Endothelial cell of umbilical vein (primary cell): Measurements from ENCODE around the gene MERTK. TPM values are rescaled to one million over a fixed set of nuclear protein-coding genes. Genes with fewer than 3 reads are reported as not detected.

Experiments
- BruUV-seq: library from RNA; stranded (reverse); fragments of 400-500 nt; replicated peaks from 2 replicates; lab custom pipeline; 2021; lab: Mats Ljungman, UMichigan
- CTCF ChIA-PET: fragments of 300-600, 350-600 bp; sonication (Branson Sonifier 250); formaldehyde crosslinking; loops from one replicate; lab custom pipeline; 2021; ENCODE audit warnings: antibody characterized with exemption, inconsistent platforms; lab: Charles Lee
- POLR2A ChIA-PET: fragments of 300-600, 350-600 bp; sonication (Branson Sonifier 250); formaldehyde crosslinking; loops from one replicate; lab custom pipeline; 2021; ENCODE audit warnings: antibody characterized with exemption, inconsistent platforms; lab: Charles Lee
- DNase-seq: peaks from one replicate; pipeline ENCODE4 v3.0.0-alpha.2; 2011; ENCODE audit warnings: low read depth, low spot score
- FAIRE-seq: peaks from 2 replicates; lab custom pipeline; 2011; peaks lifted over from hg19 to GRCh38; lab: Jason Lieb, UNC
- H2AFZ ChIP-seq: 2 replicates; pipeline ENCODE4 v1.6.0; 2012; ENCODE audit warnings: low read depth, low read length, control low read depth, inconsistent platforms
- H3K27ac ChIP-seq: 2 replicates; pipeline ENCODE4 v1.5.1; 2011; ENCODE audit warnings: low read depth, mild to moderate bottlenecking, control low read depth, low read length, moderate library complexity; ENCODE audit not compliant: insufficient read depth
- H3K27me3 ChIP-seq, 2 experiments: 2 replicates each; pipeline versions ENCODE4 v1.6.0 to v1.6.1; 2011; ENCODE audit warnings: low read length in 2 of 2, mixed read lengths in 1 of 2; ENCODE audit not compliant: control insufficient read depth in 2 of 2, insufficient read depth in 2 of 2
- H3K36me3 ChIP-seq, 2 experiments: 2 replicates in 1 of 2; 3 replicates in 1 of 2; pipeline ENCODE4 v1.5.1; 2011; ENCODE audit warnings: low read length in 2 of 2, mild to moderate bottlenecking in 1 of 2, moderate library complexity in 1 of 2; ENCODE audit not compliant: control insufficient read depth in 2 of 2, insufficient read depth in 2 of 2; ENCODE audit errors: extremely low read depth in 1 of 2
- H3K4me1 ChIP-seq: 3 replicates; pipeline ENCODE4 v1.5.1; 2011; ENCODE audit warnings: mild to moderate bottlenecking, low read length; ENCODE audit not compliant: control insufficient read depth, insufficient read depth; ENCODE audit errors: extremely low read depth
- H3K4me2 ChIP-seq: 2 replicates; pipeline ENCODE4 v1.6.1; 2011; ENCODE audit warnings: low read length, control low read depth, mixed read lengths; ENCODE audit not compliant: insufficient read depth
- H3K4me3 ChIP-seq, 3 experiments: fragments of 200-600 bp in 1 of 3; sonication (generic), shearing (Covaris generic) in 1 of 3; replicated peaks in 1 of 3; 2 replicates each; pipeline ENCODE4 v1.5.1; 2011 to 2016; ENCODE audit warnings: control low read depth in 3 of 3, low read length in 3 of 3, mild to moderate bottlenecking in 2 of 3, inconsistent platforms in 1 of 3, low read depth in 1 of 3, moderate library complexity in 1 of 3; ENCODE audit not compliant: insufficient read depth in 1 of 3
- H3K79me2 ChIP-seq: 2 replicates; pipeline ENCODE4 v1.6.0; 2012; ENCODE audit warnings: low read length, inconsistent platforms; ENCODE audit not compliant: control insufficient read depth, insufficient read depth
- H3K9ac ChIP-seq: replicated peaks from 2 replicates; pipeline ENCODE3; 2011; ENCODE audit warnings: low read length, control low read depth; ENCODE audit not compliant: insufficient read depth; ENCODE audit errors: extremely low read depth
- H3K9me1 ChIP-seq: replicated peaks from 3 replicates; pipeline ENCODE4 v1.6.0; 2011; ENCODE audit warnings: mild to moderate bottlenecking, low read length; ENCODE audit not compliant: control insufficient read depth, insufficient read depth; ENCODE audit errors: extremely low read depth
- H3K9me3 ChIP-seq: replicated peaks from 2 replicates; pipeline ENCODE4 v1.5.1; 2012; ENCODE audit warnings: low read length, inconsistent platforms; ENCODE audit not compliant: control insufficient read depth, insufficient read depth
- H4K20me1 ChIP-seq: replicated peaks from 2 replicates; pipeline ENCODE3; 2011; ENCODE audit warnings: mild to moderate bottlenecking, low read length; ENCODE audit not compliant: control insufficient read depth, insufficient read depth; ENCODE audit errors: extremely low read depth
- CTCF ChIP-seq, 2 donors: IDR thresholded peaks; 1 replicate in 1 of 2; 2 replicates in 1 of 2; pipeline ENCODE4 v1.5.1; 2011; ENCODE audit warnings: low read length in 2 of 2, mild to moderate bottlenecking in 2 of 2, moderate library complexity in 2 of 2, control low read depth in 1 of 2, inconsistent platforms in 1 of 2, low read depth in 1 of 2; ENCODE audit not compliant: insufficient read depth in 1 of 2; ENCODE audit errors: extremely low read depth in 1 of 2
- EZH2 ChIP-seq: IDR thresholded peaks from 2 replicates; pipeline ENCODE4 v1.6.1; 2012; ENCODE audit warnings: borderline replicate concordance, low read depth, mild to moderate bottlenecking, moderate library complexity, low read length, inconsistent platforms; ENCODE audit not compliant: severe bottlenecking
- FOS ChIP-seq: IDR thresholded peaks from 2 replicates; pipeline ENCODE4 v1.6.1; 2011; ENCODE audit warnings: mild to moderate bottlenecking, low read length, moderate library complexity, borderline replicate concordance; ENCODE audit not compliant: insufficient read depth
- GATA2 ChIP-seq: IDR thresholded peaks from 2 replicates; pipeline ENCODE4 v1.7.0; 2011; ENCODE audit warnings: low read depth, mild to moderate bottlenecking, moderate library complexity, mixed read lengths, low read length; ENCODE audit not compliant: insufficient read length, insufficient read depth
- JUN ChIP-seq: IDR thresholded peaks from 2 replicates; pipeline ENCODE4 v1.6.1; 2011; ENCODE audit warnings: borderline replicate concordance, low read depth; ENCODE audit not compliant: insufficient read length, insufficient read depth
- MYC ChIP-seq: IDR thresholded peaks from one replicate; pipeline ENCODE4 v1.6.1; 2011; ENCODE audit warnings: mild to moderate bottlenecking, low read depth, low read length
- POLR2A ChIP-seq: IDR thresholded peaks from 2 replicates; pipeline ENCODE4 v1.6.1; 2012; ENCODE audit warnings: low read depth, mild to moderate bottlenecking, control low read depth, low read length
- POLR2AphosphoS5 ChIP-seq: IDR thresholded peaks from 2 replicates; pipeline ENCODE4 v1.6.1; 2012; ENCODE audit warnings: low read depth, mild to moderate bottlenecking, control low read depth, low read length, moderate library complexity; ENCODE audit not compliant: insufficient read depth
- dilution Hi-C: fragments of 300-500 bp; cut with MboI; formaldehyde crosslinking; loops from one replicate; pipeline ENCODE4 v1.15.0; 2019; ENCODE audit warnings: low sequenced_read_pairs; ENCODE audit not compliant: extremely low pct_ligation_motif_present
- intact Hi-C: fragments of 100-400 bp; cut with micrococcal nuclease; formaldehyde crosslinking; loops from one replicate; pipeline ENCODE4 v1.10.0; 2022
- polyA plus RNA-seq, 4 experiments: library from polyadenylated mRNA; depleted of rRNA in 3 of 4; stranded (reverse) in 3 of 4; unstranded in 1 of 4; fragments of >200 nt; gene quantifications; 2 replicates each; pipeline versions ENCODE4 v1.2.1 to v1.2.3, GENCODE V29; 2011 to 2012; ENCODE audit warnings: missing spikeins in 1 of 4
- total RNA-seq: library from RNA; stranded (reverse); gene quantifications from 2 replicates; pipeline ENCODE4 v1.2.3, GENCODE V29; 2021
- TF ChIP-seq, protein P1 (sequence below): IDR thresholded peaks from 2 replicates; pipeline ENCODE4 v1.6.1; 2011; ENCODE audit not compliant: insufficient read depth, insufficient read length

MERTK gene
- total and polyA plus RNA-seq, 2 donors (not counting 3 experiments of a cell fraction or from before 2014, with no cell fraction given) = 37.3 to 39.6 TPM

- H4K20me1 ChIP-seq = no peaks in the 10 kb centered on the region
- H3K4me2 ChIP-seq = no peak overlapping the region
- no TSS peak for BruUV-seq
- no peaks in the 10 kb centered on the region for H3K9me3 ChIP-seq
- POLR2A ChIA-PET = no interaction called here
- no peaks in the 10 kb centered on the region for H3K27me3 ChIP-seq
- no peak overlapping the region for H2AFZ ChIP-seq
- H3K36me3 ChIP-seq = peaks cover 10 to 15% of the 10 kb centered on the region in 2 experiments
- H3K9ac ChIP-seq = no peak overlapping the region
- no peaks in the 10 kb centered on the region for H3K9me1 ChIP-seq
- TF ChIP-seq POLR2A = no peak
- TF ChIP-seq, protein P1, sequence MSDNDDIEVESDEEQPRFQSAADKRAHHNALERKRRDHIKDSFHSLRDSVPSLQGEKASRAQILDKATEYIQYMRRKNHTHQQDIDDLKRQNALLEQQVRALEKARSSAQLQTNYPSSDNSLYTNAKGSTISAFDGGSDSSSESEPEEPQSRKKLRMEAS = no peak
- TF ChIP-seq MYC = no peak
- no peak for TF ChIP-seq JUN
- no peak for TF ChIP-seq EZH2
- no peak for TF ChIP-seq FOS
- TF ChIP-seq POLR2AphosphoS5 = no peak
- no peak for TF ChIP-seq GATA2
- no peak for TF ChIP-seq CTCF (IDR thresholded peaks at IDR 0.05; ENCODE audit: extremely low read depth in 1 of 2, insufficient read depth in 1 of 2, low read depth in 1 of 2, low read length in 2 of 2)
- DNase-seq (no peak), FAIRE-seq (no peak)
- H3K79me2 ChIP-seq = no peaks in the 10 kb centered on the region
- intact Hi-C loops = no loop called here
- H3K4me1 ChIP-seq = no peaks in the 10 kb centered on the region
- no peak overlapping the region for H3K27ac ChIP-seq
- dilution Hi-C loops = no loop called here
- no peak overlapping the region for H3K4me3 ChIP-seq
- CTCF ChIA-PET = interaction anchor here (1.9 kb wide), 1 partner anchor 11 kb away, joined by 7 read pairs; no protein-coding TSS in a partner anchor
Observed at GRCh38 chr2:111995148-111995547, 96.7 kb downstream of the MERTK start.
